IPS-15b (cell line): ENCODE results near the gene KMT2E.

Source experiments
- H3K27me3 ChIP-seq: one replicate; pipeline ENCODE4 v1.6.1; 2013; ENCODE audit warnings: low read length; ENCODE audit not compliant: control insufficient read depth, insufficient read depth
- H3K36me3 ChIP-seq: one replicate; pipeline ENCODE4 v1.6.1; 2013; ENCODE audit warnings: low read length; ENCODE audit not compliant: control insufficient read depth, insufficient read depth
- H3K4me1 ChIP-seq: one replicate; pipeline ENCODE4 v1.6.1; 2013; ENCODE audit warnings: mild to moderate bottlenecking, low read length; ENCODE audit not compliant: control insufficient read depth, insufficient read depth
- H3K4me3 ChIP-seq: one replicate; pipeline ENCODE4 v1.5.1; 2013; ENCODE audit warnings: low read depth, low read length
- H3K9ac ChIP-seq: one replicate; pipeline ENCODE4 v1.6.1; 2013; ENCODE audit warnings: low read depth, mild to moderate bottlenecking, low read length
- H3K9me3 ChIP-seq: one replicate; pipeline ENCODE4 v1.6.1; 2013; ENCODE audit warnings: mild to moderate bottlenecking, low read length; ENCODE audit not compliant: control insufficient read depth, insufficient read depth

The KMT2E gene

DNA sequence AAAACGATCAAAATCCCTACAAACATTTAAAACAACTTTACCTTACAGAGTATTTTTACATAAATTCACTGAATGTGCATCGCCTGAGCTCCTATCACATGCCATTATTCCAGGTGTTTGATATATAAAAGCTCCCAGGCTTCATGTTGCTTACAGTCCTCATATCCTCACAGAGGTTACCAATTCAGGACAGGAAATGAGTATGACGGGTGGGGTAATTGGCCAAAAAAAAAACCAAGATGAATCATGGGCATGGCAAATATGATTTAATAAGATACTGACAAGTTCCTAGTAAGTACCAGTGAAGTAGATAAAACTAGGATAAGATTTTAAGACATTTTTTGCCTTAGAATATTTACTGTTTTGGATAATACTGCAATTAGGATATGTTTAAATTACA, 135.8 kb downstream of the KMT2E start:
- Histone ChIP-seq H3K9ac (no peak overlapping the region), H3K4me3 (no peak overlapping the region), H3K36me3 (no peaks in the 10 kb centered on the region)

DNA sequence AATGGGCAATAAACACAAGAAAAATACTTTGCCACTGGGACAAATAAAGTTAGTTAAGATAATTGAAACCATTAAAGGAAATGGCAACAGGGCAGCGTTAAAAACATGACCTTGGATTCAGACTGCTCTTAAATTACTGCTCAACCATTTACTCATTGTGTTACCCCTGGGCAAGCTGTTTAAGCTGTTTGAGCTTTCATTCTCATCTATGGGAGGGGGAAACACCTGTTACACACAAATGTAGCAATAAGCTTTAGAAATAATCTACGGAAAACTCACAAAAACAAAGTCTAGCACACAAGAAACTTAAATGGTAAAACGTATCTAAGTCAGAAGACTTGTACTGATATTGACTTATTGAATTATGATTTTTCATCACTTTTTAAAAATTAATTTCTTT, 137.1 kb downstream of the KMT2E start:
- Histone ChIP-seq H3K4me1 (no peaks in the 10 kb centered on the region), H3K9ac (no peak overlapping the region), H3K4me3 (no peak overlapping the region), H3K27me3 (no peaks in the 10 kb centered on the region), H3K9me3 (no peaks in the 10 kb centered on the region), H3K36me3 (no peaks in the 10 kb centered on the region)

More for the DNA sequence above, 135.8 kb downstream of the KMT2E start:
- Histone ChIP-seq H3K4me1 (no peaks in the 10 kb centered on the region), H3K9me3 (no peaks in the 10 kb centered on the region), H3K27me3 (no peaks in the 10 kb centered on the region)

DNA sequence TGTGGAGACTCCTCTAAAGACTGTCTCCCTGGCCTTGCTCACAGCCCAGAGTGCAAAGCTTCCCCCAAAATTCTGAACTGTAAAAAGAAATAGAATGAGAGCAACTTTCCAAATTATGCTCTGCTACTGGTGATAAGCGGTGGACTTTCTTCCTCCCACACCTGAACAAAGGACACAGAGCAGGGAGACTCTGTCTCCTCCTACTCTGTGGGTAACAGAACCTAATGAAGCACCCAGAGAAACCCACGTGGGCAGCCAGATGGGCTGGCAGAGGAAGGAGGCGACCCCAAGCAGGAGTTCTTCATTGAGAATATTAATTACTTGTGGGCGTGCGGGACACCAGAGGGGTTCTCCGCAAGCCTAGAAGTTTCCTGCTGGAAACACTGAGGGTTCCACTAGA, 139.5 kb downstream of the KMT2E start:
- H3K9ac ChIP-seq: no peak overlapping the region
- H3K9me3 ChIP-seq: no peaks in the 10 kb centered on the region
- no peaks in the 10 kb centered on the region for H3K27me3 ChIP-seq
- no peak overlapping the region for H3K4me3 ChIP-seq
- H3K36me3 ChIP-seq: no peaks in the 10 kb centered on the region
- no peaks in the 10 kb centered on the region for H3K4me1 ChIP-seq

DNA sequence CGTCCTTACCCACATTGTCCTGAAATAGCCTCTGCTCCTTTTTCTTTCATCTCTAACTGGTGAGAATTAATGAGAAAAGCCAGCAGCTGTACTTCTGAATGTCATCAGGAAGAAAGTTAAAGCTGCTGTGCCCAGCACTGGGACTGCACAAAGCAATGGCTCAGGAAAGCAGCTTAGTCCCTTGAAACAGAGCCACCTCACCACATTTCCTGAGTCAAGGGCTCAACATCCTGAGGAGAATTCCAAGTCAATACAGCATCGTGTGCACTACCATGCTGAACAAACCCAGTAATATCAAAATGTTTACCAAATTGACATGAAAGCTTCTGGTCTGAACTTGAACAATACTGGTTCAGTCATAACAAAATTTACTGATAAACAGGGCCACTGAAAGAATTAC, 140.1 kb downstream of the KMT2E start:
- Histone ChIP-seq H3K9me3 (no peaks in the 10 kb centered on the region), H3K9ac (no peak overlapping the region), H3K4me1 (no peaks in the 10 kb centered on the region), H3K4me3 (no peak overlapping the region), H3K36me3 (no peaks in the 10 kb centered on the region), H3K27me3 (no peaks in the 10 kb centered on the region)

DNA sequence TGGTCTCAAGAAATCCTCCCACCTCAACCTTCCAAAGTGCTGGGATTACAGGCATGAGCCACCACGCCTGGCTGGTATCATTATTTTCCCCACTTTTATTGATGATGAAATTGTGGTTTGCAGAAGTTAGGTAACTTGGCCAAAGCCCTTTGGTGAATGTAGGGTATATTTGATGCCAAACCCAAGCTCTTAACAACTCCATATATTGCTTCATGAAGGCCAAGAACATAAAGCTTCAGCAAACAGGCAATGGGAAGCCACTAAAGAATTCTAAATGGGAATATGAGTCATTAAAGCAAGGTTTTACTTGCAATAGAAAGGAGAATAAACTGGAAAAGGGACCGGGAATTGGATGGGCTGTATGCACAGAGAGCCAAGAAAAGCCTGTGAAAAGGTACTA, 142.7 kb downstream of the KMT2E start:
- H3K9ac ChIP-seq: no peak overlapping the region
- no peaks in the 10 kb centered on the region for H3K9me3 ChIP-seq
- no peak overlapping the region for H3K4me3 ChIP-seq
- H3K27me3 ChIP-seq: no peaks in the 10 kb centered on the region
- no peaks in the 10 kb centered on the region for H3K36me3 ChIP-seq
- no peaks in the 10 kb centered on the region for H3K4me1 ChIP-seq

DNA sequence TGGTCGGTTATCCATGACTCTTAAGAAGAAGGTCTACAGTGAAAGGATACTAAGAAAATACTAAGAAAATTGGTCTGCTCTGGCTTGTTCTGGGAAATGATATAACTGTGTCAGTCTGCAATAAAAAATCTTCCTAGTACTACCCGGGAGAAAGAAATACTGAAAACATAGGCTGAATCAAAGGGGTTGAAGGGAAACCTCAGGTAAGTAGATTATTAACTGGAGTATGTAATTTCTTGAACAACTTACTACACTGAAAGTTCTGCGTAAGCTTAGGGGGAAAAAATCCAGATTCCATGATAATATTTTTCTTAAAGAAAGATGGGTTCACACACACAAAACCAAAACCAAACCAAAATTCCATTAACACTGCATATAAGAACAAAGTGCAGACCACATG, 143.3 kb downstream of the KMT2E start:
- H3K9me3 ChIP-seq: no peaks in the 10 kb centered on the region

DNA sequence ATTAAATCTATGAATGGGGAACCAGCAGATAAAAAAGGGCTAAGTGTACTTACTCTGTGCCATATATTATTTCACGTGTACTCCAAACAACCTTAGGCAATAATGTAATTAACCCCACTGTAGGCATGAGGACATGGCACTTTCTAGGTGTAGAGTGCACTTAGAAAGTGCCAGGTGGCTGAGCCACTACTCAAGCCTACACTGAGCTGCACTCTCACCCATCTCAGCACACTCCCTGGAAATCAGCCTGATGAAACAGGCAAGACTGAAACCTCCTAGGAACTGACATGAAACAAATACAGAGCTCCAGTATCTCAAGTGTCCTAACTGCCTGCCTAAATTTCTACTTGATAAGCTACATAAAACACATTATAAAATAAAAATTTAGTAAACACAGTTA, 147.4 kb downstream of the KMT2E start:
- Histone ChIP-seq H3K36me3 (peaks cover 4% of the 10 kb centered on the region), H3K9ac (no peak overlapping the region), H3K27me3 (no peaks in the 10 kb centered on the region), H3K4me3 (no peak overlapping the region), H3K9me3 (no peaks in the 10 kb centered on the region), H3K4me1 (no peaks in the 10 kb centered on the region)

More for the DNA sequence above, 143.3 kb downstream of the KMT2E start:
- Histone ChIP-seq H3K9ac (no peak overlapping the region), H3K36me3 (no peaks in the 10 kb centered on the region), H3K4me1 (no peaks in the 10 kb centered on the region), H3K27me3 (no peaks in the 10 kb centered on the region), H3K4me3 (no peak overlapping the region)
